ENCODE results near the gene ASIP.
A peak's percentile ranks its signal among the peaks of the same experiment; 100 is the strongest.
"Not testable (repeated sequence)": the region's sequence is repeated elsewhere in the genome, so short reads cannot be mapped to it uniquely, and the experiment has no call there.

Gene ASIP

DNA sequence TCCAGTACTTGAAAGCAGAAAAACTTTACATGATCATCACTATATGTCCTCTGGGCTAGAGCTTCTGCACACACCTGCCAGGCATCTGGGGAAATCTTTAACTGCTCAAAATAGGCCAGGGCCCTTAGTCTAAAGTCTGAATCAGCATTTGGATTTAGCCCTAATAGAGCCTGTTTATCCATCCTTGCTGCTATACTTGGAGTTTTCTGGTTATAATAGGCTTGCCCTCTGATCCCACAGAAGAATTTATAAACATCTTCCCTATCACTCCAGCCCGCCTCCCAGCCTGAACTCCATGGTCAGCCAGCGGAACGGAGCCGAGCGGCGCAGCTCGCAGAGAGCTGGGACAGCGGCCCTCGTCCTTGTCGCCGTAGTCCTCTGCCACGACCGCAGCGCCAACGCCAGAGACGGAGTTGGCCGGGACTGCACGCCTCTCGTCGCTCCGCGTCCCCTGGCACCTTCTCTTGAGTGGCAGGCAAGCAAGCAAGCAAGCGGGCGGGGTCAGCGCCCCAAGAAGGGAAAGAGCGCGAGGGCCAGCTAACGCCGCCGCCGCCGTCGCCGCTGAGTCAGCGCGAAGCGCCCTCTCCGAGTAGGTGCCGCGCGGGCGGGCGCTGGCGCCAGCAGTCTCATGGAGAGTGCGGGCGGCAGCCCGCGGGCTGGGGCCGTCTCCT is 25.4 kb upstream of the ASIP start:
- 2 to 4% methylated on average over 37 of the region's 49 CpGs for WGBS, 2 experiments (ENCODE audit: insufficient coverage in 2 of 2)
- H3K27ac ChIP-seq (ENCODE audit: low read depth, low read length, severe bottlenecking), result peak overlapping the region; percentile 66
- H3K9me3 ChIP-seq (ENCODE audit: control insufficient read depth, low read length), result peaks cover 5% of the 10 kb centered on the region
- no peaks in the 10 kb centered on the region for H3K36me3 ChIP-seq (ENCODE audit: control insufficient read depth, insufficient read depth, low read length)
- H3K4me1 ChIP-seq (ENCODE audit: control insufficient read depth, insufficient read depth, low read length, poor library complexity, severe bottlenecking), result peaks cover 8% of the 10 kb centered on the region
- peak overlapping the region; percentile 12 for H3K4me3 ChIP-seq (ENCODE audit: extremely low read depth, insufficient read depth, low read length, poor library complexity, severe bottlenecking)

- no CpG with 5 or more reads among the region's 2 CpGs for WGBS, 2 experiments (ENCODE audit: insufficient coverage in 2 of 2)
- peak overlapping the region; percentile 12 for H3K4me3 ChIP-seq (ENCODE audit: extremely low read depth, insufficient read depth, low read length, poor library complexity, severe bottlenecking)
Observed at GRCh38 chr20:34216382-34216742, 24.9 kb upstream of the ASIP start.

DNA sequence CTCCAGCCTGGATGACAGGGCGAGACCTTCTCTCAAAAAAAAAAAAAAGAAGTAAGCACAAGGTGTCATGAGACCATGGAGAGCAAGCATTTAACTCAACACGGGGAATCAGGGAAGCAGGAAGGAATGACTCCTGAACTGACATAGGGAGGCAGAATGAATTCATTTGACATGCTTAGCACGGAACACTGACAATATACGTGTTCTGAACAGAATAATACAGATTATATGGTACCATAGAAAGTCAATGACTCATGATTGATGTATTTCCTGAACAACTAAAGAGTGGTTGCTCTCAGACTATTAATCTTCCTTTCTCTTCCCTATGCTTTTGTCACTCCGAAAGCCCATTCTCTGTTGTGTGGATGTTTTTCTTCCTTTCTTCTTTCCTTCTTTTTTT is 20.7 kb upstream of the ASIP start:
- WGBS, 2 experiments (ENCODE audit: insufficient coverage in 2 of 2), result 82 to 86% methylated on average over 1 to 2 of the region's 5 CpGs

More at GRCh38 chr20:34216382-34216742, 24.9 kb upstream of the ASIP start:
- Histone ChIP-seq H3K27ac (ENCODE audit: low read depth, low read length, severe bottlenecking) (peak overlapping the region; percentile 66), H3K9me3 (ENCODE audit: control insufficient read depth, low read length) (peaks cover 4% of the 10 kb centered on the region), H3K36me3 (ENCODE audit: control insufficient read depth, insufficient read depth, low read length) (no peaks in the 10 kb centered on the region), H3K4me1 (ENCODE audit: control insufficient read depth, insufficient read depth, low read length, poor library complexity, severe bottlenecking) (peaks cover 8% of the 10 kb centered on the region)

GRCh38 chr20:34222208-34222607 is 19.0 kb upstream of the ASIP start:
- H3K36me3 ChIP-seq (ENCODE audit: control insufficient read depth, insufficient read depth, low read length), result no peaks in the 10 kb centered on the region
- peaks cover 3% of the 10 kb centered on the region for H3K4me1 ChIP-seq (ENCODE audit: control insufficient read depth, insufficient read depth, low read length, poor library complexity, severe bottlenecking)
- no peak overlapping the region for H3K27ac ChIP-seq (ENCODE audit: low read depth, low read length, severe bottlenecking)
- WGBS, 2 experiments (ENCODE audit: insufficient coverage in 2 of 2), result 92 to 100% methylated on average over 2 to 3 of the region's 3 CpGs
- H3K9me3 ChIP-seq (ENCODE audit: control insufficient read depth, low read length), result no peaks in the 10 kb centered on the region
- H3K4me3 ChIP-seq (ENCODE audit: extremely low read depth, insufficient read depth, low read length, poor library complexity, severe bottlenecking), result no peak overlapping the region

More for the DNA sequence above, 20.7 kb upstream of the ASIP start:
- H3K4me1 ChIP-seq (ENCODE audit: control insufficient read depth, insufficient read depth, low read length, poor library complexity, severe bottlenecking), result peaks cover 8% of the 10 kb centered on the region
- H3K27ac ChIP-seq (ENCODE audit: low read depth, low read length, severe bottlenecking), result no peak overlapping the region
- H3K4me3 ChIP-seq (ENCODE audit: extremely low read depth, insufficient read depth, low read length, poor library complexity, severe bottlenecking), result no peak overlapping the region
- H3K36me3 ChIP-seq (ENCODE audit: control insufficient read depth, insufficient read depth, low read length), result no peaks in the 10 kb centered on the region
- no peaks in the 10 kb centered on the region for H3K9me3 ChIP-seq (ENCODE audit: control insufficient read depth, low read length)

GRCh38 chr20:34224251-34224650 is 17.0 kb upstream of the ASIP start:
- not testable (repeated sequence) for H3K36me3 ChIP-seq (ENCODE audit: control insufficient read depth, insufficient read depth, low read length); H3K9me3 ChIP-seq (ENCODE audit: control insufficient read depth, low read length); H3K4me1 ChIP-seq (ENCODE audit: control insufficient read depth, insufficient read depth, low read length, poor library complexity, severe bottlenecking); H3K4me3 ChIP-seq (ENCODE audit: extremely low read depth, insufficient read depth, low read length, poor library complexity, severe bottlenecking); H3K27ac ChIP-seq (ENCODE audit: low read depth, low read length, severe bottlenecking)
- no CpG with 5 or more reads among the region's 2 CpGs for WGBS, 2 experiments (ENCODE audit: insufficient coverage in 2 of 2)

DNA sequence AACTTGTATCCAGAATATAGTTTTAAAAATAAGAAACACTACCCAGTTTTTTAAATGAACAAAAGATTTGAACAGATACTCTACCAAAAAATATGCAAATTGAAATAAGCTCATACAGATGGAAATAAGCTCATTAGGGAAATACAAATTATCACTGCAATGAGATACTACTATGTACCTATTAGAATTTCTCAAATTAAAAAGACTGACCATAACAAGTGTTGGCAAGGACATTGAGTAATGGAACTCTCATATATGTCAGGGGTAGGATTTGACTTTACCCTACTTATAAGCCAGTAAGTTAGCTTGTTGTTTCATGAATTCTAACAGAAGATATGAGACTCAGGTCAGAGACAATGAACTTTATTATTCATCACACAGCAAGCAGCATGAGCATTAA is 9.6 kb upstream of the ASIP start:
- H3K4me3 ChIP-seq (ENCODE audit: extremely low read depth, insufficient read depth, low read length, poor library complexity, severe bottlenecking), result no peak overlapping the region

DNA sequence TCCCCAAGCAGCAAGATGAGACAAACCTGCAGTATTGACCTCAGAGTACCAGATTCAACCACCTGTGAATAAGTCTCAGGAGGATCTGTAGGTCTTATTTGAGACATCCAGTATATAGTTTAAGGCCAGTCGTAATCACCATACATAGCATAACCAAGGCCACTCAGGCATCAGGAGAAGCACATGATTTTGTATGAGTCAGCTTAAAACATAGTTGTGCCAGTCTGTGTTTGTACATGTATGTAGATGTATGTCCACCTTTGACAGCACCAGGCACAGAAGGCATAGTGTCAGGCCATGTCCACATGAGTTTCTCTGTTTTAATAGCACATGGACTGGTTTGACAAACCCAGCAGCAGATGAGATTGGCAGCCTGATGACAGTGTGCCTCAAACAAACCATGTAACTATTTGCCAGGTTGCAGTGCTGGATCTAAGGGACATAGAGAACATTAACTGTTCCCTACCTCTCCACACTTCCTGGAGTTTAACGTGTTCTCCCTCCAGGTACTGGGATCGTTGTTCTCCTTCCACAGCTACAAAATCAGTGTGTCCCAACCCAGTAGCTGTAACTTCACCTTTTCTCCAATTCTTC is 8.6 kb upstream of the ASIP start:
- Histone ChIP-seq H3K4me3 (ENCODE audit: extremely low read depth, insufficient read depth, low read length, poor library complexity, severe bottlenecking) (no peak overlapping the region), H3K9me3 (ENCODE audit: control insufficient read depth, low read length) (peaks cover 4% of the 10 kb centered on the region), H3K36me3 (ENCODE audit: control insufficient read depth, insufficient read depth, low read length) (no peaks in the 10 kb centered on the region), H3K27ac (ENCODE audit: low read depth, low read length, severe bottlenecking) (no peak overlapping the region), H3K4me1 (ENCODE audit: control insufficient read depth, insufficient read depth, low read length, poor library complexity, severe bottlenecking) (no peaks in the 10 kb centered on the region)
- WGBS, 2 experiments (ENCODE audit: insufficient coverage in 2 of 2), result 89 to 100% methylated on average over 2 to 3 of the region's 3 CpGs

More for the DNA sequence above, 9.6 kb upstream of the ASIP start:
- H3K4me1 ChIP-seq (ENCODE audit: control insufficient read depth, insufficient read depth, low read length, poor library complexity, severe bottlenecking), result no peaks in the 10 kb centered on the region
- H3K27ac ChIP-seq (ENCODE audit: low read depth, low read length, severe bottlenecking), result no peak overlapping the region
- no peaks in the 10 kb centered on the region for H3K9me3 ChIP-seq (ENCODE audit: control insufficient read depth, low read length)
- no peaks in the 10 kb centered on the region for H3K36me3 ChIP-seq (ENCODE audit: control insufficient read depth, insufficient read depth, low read length)

GRCh38 chr20:34233687-34234086 is 7.5 kb upstream of the ASIP start:
- H3K4me1 ChIP-seq (ENCODE audit: control insufficient read depth, insufficient read depth, low read length, poor library complexity, severe bottlenecking), result no peaks in the 10 kb centered on the region
- H3K27ac ChIP-seq (ENCODE audit: low read depth, low read length, severe bottlenecking), result no peak overlapping the region
- no peaks in the 10 kb centered on the region for H3K36me3 ChIP-seq (ENCODE audit: control insufficient read depth, insufficient read depth, low read length)
- no peak overlapping the region for H3K4me3 ChIP-seq (ENCODE audit: extremely low read depth, insufficient read depth, low read length, poor library complexity, severe bottlenecking)
- peaks cover 8% of the 10 kb centered on the region for H3K9me3 ChIP-seq (ENCODE audit: control insufficient read depth, low read length)

- Histone ChIP-seq H3K9me3 (ENCODE audit: control insufficient read depth, low read length) (peaks cover 8% of the 10 kb centered on the region), H3K4me3 (ENCODE audit: extremely low read depth, insufficient read depth, low read length, poor library complexity, severe bottlenecking) (no peak overlapping the region), H3K27ac (ENCODE audit: low read depth, low read length, severe bottlenecking) (no peak overlapping the region), H3K4me1 (ENCODE audit: control insufficient read depth, insufficient read depth, low read length, poor library complexity, severe bottlenecking) (no peaks in the 10 kb centered on the region), H3K36me3 (ENCODE audit: control insufficient read depth, insufficient read depth, low read length) (no peaks in the 10 kb centered on the region)
- 73 to 95% methylated on average over 2 of the region's 2 CpGs for WGBS, 2 experiments (ENCODE audit: insufficient coverage in 2 of 2)
Observed at GRCh38 chr20:34235875-34236274, 5.3 kb upstream of the ASIP start.

DNA sequence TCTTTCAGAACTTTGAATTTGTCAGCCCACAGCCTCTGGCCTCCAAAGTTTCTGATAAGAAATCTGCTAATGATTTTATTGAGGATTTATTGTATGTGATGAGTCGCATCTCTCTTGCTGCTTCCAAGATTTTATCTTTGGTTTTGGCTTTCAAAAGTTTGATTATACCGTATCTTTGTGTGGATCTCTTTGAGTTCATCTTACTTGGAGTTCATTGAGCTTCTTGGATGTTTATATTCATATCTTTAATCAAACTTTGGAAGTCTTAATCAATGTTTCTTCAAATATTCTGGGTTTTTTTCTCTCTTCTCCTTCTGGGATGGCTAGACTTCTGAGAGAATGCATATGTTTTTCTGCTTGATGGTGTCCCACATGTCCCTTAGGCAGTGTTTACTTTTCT is 3.3 kb upstream of the ASIP start:
- WGBS, 2 experiments (ENCODE audit: insufficient coverage in 2 of 2), result 40% methylated on average over 1 of the region's 2 CpGs; no CpG with 5 or more reads in 1 of the 2 experiments
- peaks cover 8% of the 10 kb centered on the region for H3K9me3 ChIP-seq (ENCODE audit: control insufficient read depth, low read length)
- no peaks in the 10 kb centered on the region for H3K4me1 ChIP-seq (ENCODE audit: control insufficient read depth, insufficient read depth, low read length, poor library complexity, severe bottlenecking)
- no peaks in the 10 kb centered on the region for H3K36me3 ChIP-seq (ENCODE audit: control insufficient read depth, insufficient read depth, low read length)
- no peak overlapping the region for H3K27ac ChIP-seq (ENCODE audit: low read depth, low read length, severe bottlenecking)
- H3K4me3 ChIP-seq (ENCODE audit: extremely low read depth, insufficient read depth, low read length, poor library complexity, severe bottlenecking), result no peak overlapping the region

DNA sequence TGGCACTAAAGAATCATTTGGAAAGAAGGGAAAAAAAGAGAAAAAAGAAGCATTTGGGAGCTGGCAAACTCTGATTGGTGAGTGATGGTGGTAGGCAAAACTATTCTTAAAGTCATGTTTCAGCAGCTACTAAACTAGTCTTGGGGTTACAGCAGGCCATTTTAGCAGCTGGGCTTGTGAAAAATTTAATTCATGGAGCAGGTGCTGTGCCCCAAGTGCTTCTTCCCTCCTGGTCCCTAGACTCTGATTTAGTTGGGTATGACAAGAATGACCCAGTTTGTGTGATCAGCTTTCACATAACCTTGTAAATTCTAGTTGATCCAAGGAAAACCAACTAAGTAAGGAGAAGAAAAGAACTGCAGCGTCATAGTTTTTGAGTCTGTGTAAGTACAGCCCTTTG is 1.1 kb upstream of the ASIP start:
- no peaks in the 10 kb centered on the region for H3K36me3 ChIP-seq (ENCODE audit: control insufficient read depth, insufficient read depth, low read length)
- H3K4me1 ChIP-seq (ENCODE audit: control insufficient read depth, insufficient read depth, low read length, poor library complexity, severe bottlenecking), result no peaks in the 10 kb centered on the region
- 100% methylated on average over 1 of the region's 1 CpG; no CpG with 5 or more reads in 1 of the 2 experiments for WGBS, 2 experiments (ENCODE audit: insufficient coverage in 2 of 2)
- H3K9me3 ChIP-seq (ENCODE audit: control insufficient read depth, low read length), result peaks cover 8% of the 10 kb centered on the region
- H3K4me3 ChIP-seq (ENCODE audit: extremely low read depth, insufficient read depth, low read length, poor library complexity, severe bottlenecking), result no peak overlapping the region
- H3K27ac ChIP-seq (ENCODE audit: low read depth, low read length, severe bottlenecking), result no peak overlapping the region

All from mesodermal cell (in vitro differentiated cells).